ENCODE data around the gene SSX2IP. TPM values are rescaled to one million over a fixed set of nuclear protein-coding genes. Genes with fewer than 3 reads are reported as not detected.
"Not testable (repeated sequence)": the region's sequence is repeated elsewhere in the genome, so short reads cannot be mapped to it uniquely, and the experiment has no call there.

SSX2IP gene
- total RNA-seq, 4 donors from 2014 or later, result 10.8 to 21.9 (median 17.0) TPM

DNA sequence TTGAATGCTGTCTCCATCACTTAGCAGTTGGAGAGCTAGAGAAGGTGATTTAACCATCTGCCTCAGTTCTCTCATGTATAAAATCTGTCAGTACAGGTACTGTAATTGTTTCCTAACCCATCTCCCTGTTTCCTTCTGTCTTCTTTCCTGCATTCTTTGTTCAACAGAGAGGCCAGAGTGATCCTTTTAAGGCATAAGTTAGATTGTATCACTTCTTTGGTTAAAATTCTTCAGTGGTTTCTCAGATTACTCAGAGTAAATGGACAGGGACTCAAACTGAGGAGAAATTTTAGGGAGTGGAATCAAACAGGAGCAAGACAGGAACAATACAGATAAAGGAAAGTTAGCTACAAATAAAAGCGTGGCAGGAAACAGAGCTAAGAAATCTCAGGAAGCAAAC lies 45.2 kb upstream of the SSX2IP start:
- no peaks in the 10 kb centered on the region for H3K4me1 ChIP-seq
- WGBS, 2 donors (ENCODE audit: low coverage in 1 of 2), result 60 to 100% methylated on average over 1 of the region's 1 CpG
- H3K9me3 ChIP-seq, result no peaks in the 10 kb centered on the region
- TF ChIP-seq EP300 (IDR thresholded peaks at IDR 0.05), result no peak
- TF ChIP-seq, protein P1, sequence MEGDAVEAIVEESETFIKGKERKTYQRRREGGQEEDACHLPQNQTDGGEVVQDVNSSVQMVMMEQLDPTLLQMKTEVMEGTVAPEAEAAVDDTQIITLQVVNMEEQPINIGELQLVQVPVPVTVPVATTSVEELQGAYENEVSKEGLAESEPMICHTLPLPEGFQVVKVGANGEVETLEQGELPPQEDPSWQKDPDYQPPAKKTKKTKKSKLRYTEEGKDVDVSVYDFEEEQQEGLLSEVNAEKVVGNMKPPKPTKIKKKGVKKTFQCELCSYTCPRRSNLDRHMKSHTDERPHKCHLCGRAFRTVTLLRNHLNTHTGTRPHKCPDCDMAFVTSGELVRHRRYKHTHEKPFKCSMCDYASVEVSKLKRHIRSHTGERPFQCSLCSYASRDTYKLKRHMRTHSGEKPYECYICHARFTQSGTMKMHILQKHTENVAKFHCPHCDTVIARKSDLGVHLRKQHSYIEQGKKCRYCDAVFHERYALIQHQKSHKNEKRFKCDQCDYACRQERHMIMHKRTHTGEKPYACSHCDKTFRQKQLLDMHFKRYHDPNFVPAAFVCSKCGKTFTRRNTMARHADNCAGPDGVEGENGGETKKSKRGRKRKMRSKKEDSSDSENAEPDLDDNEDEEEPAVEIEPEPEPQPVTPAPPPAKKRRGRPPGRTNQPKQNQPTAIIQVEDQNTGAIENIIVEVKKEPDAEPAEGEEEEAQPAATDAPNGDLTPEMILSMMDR (IDR thresholded peaks at IDR 0.05), result no peak
- TF ChIP-seq POLR2A (IDR thresholded peaks at IDR 0.05), result no peak
- no peak overlapping the region for H3K27ac ChIP-seq
- no peaks in the 10 kb centered on the region for H3K36me3 ChIP-seq
- no peak for ATAC-seq
- H3K27me3 ChIP-seq, result no peaks in the 10 kb centered on the region
- H3K4me3 ChIP-seq, result no peak overlapping the region

DNA sequence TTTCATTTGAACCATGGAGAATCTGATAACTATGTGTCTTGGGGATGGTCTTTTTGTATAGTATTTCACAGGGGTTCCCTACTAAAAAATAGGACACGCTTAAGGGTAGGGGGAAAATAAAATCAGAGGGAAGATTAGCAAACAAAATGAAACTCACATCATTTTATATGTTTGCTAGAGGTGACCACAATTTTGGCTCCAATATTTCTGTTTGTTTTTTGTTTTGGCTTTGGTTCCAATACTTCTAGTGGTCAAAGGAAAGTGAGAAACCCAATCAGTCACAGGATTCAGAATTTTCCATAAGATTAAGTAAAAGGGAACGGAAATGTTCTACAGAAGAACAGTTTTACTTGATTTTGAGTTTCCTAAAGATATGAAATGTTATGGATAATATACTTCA lies 42.3 kb upstream of the SSX2IP start:
- no peak for TF ChIP-seq POLR2AphosphoS5 (IDR thresholded peaks at IDR 0.05)
- TF ChIP-seq EP300 (IDR thresholded peaks at IDR 0.05), result no peak
- TF ChIP-seq, protein P1 (IDR thresholded peaks at IDR 0.05), result no peak
- TF ChIP-seq POLR2A (IDR thresholded peaks at IDR 0.05), result no peak
- Histone ChIP-seq H3K27me3 (no peaks in the 10 kb centered on the region), H3K9me3 (no peaks in the 10 kb centered on the region), H3K4me3 (no peak overlapping the region), H3K36me3 (no peaks in the 10 kb centered on the region), H3K27ac (no peak overlapping the region), H3K4me1 (no peaks in the 10 kb centered on the region)
- WGBS, 2 donors (ENCODE audit: low coverage in 1 of 2), result 71 to 94% methylated on average over 1 to 2 of the region's 2 CpGs
- no peak for ATAC-seq

DNA sequence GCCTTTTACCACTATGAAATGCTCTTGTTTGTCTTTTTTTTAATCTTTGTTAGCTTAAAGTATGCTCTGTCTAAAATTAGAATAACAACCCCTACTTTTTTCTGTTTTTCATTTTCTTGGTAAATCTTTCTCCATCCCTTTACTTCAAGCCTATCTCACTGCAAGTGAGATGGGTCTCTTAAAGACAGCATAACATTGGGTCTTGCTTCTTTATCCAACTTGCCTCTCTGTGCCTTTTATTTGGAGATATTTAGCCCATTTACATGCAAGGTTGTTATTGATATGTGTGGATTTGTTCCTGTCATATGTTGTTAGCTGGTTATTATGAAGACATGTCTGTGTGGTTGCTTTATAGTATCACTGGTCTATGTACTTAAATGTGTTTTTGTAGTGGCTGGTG lies 41.3 kb upstream of the SSX2IP start:
- no peaks in the 10 kb centered on the region for H3K36me3 ChIP-seq
- TF ChIP-seq, protein P1 (IDR thresholded peaks at IDR 0.05), result no peak
- TF ChIP-seq POLR2AphosphoS5 (IDR thresholded peaks at IDR 0.05), result no peak
- no peak for TF ChIP-seq EP300 (IDR thresholded peaks at IDR 0.05)
- no peak for TF ChIP-seq POLR2A (IDR thresholded peaks at IDR 0.05)
- H3K4me1 ChIP-seq, result peaks cover 0 to 9% (median 3%) of the 10 kb centered on the region in 3 donors
- H3K4me3 ChIP-seq, result no peak overlapping the region
- no peaks in the 10 kb centered on the region for H3K9me3 ChIP-seq
- no peak for ATAC-seq
- no peaks in the 10 kb centered on the region for H3K27me3 ChIP-seq
- no peak overlapping the region for H3K27ac ChIP-seq

DNA sequence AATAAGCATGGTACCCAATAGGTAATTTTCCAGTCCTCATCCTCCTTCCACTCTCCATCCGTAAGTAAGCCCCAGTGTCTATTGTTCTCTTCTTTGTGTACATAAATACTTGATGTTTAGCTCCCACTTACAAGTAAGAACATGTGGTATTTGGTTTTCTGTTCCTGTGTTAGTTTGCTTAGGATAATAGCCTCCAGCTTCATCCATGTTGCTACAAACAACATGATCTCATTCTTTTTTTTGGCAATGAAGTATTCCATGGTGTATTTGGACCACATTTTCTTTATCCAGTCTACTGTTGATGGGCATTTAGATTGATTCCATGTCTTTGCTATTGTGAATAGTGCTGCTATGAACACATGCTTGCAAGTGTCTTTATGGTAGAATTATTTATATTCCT lies 37.5 kb upstream of the SSX2IP start:
- not testable (repeated sequence) for H3K36me3 ChIP-seq, H3K27ac ChIP-seq, H3K9me3 ChIP-seq, H3K4me3 ChIP-seq, ATAC-seq, H3K27me3 ChIP-seq
- WGBS, 2 donors (ENCODE audit: low coverage in 1 of 2), result 61 to 80% methylated on average over 1 of the region's 1 CpG
- H3K4me1 ChIP-seq, result peaks cover 0 to 11% (median 3%) of the 10 kb centered on the region in 3 donors

DNA sequence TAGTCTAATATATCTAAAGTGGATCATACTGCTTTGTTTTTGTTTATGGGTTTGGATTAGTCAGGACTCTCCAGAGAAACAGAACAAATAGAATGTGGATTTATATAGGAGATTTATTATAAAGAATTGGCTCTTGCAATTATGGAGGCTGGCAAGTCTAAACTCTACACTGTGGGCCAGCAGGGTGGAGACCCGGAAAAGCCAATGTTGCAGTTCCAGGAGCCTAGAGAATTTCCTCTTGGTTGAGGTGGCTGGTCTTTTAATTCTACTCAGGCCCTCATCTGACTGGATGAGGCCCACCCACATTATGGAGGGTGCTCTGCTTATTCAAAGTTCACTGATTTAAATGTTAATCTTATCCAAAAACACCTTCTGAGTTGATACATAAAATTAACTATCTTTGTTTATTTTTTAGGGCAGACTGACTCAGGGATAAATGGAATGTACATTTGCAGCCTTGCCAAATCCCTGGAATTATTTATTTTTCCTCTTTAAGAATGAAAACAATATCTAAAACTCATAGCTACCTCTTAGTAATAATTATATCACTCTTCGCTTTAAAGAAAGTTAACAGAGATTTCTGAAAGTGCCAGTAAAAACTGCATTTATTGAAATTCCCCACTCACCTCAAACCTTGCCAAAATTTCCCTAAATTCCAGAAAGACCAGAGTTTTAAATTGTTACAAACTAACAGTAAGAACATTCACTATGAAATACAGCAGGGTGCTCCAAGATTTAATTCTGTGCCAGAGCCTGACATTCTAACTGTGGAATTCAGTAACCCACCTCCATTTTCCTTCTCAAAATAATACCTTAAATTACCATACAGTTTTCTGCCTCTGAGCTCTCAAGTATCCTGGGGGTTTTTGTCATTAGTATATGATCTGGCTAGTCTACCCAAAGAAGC lies 36.6 kb upstream of the SSX2IP start:
- H3K27ac ChIP-seq, result no peak overlapping the region
- H3K27me3 ChIP-seq, result no peaks in the 10 kb centered on the region
- no peaks in the 10 kb centered on the region for H3K36me3 ChIP-seq
- ATAC-seq, result no peak
- TF ChIP-seq, protein P1 (IDR thresholded peaks at IDR 0.05), result no peak
- TF ChIP-seq POLR2A (IDR thresholded peaks at IDR 0.05) (no peak), POLR2AphosphoS5 (IDR thresholded peaks at IDR 0.05) (no peak), EP300 (IDR thresholded peaks at IDR 0.05) (no peak)
- 38 to 44% methylated on average over 2 of the region's 2 CpGs for WGBS, 2 donors (ENCODE audit: low coverage in 1 of 2)
- H3K9me3 ChIP-seq, result no peaks in the 10 kb centered on the region
- H3K4me3 ChIP-seq, result no peak overlapping the region
- H3K4me1 ChIP-seq, result peaks cover 0 to 11% (median 3%) of the 10 kb centered on the region in 3 donors
